Measurements from ENCODE around the gene INO80E.
"Not testable (repeated sequence)": the region's sequence is repeated elsewhere in the genome, so short reads cannot be mapped to it uniquely, and the experiment has no call there.

GRCh38 chr16:30040690-30041089, 44.6 kb downstream of the INO80E start:
- TF ChIP-seq CTCF (IDR thresholded peaks at IDR 0.05 in 2 of 3, conservative IDR thresholded peaks at IDR 0.05 in 1 of 3; ENCODE audit: borderline replicate concordance in 1 of 3, insufficient read depth in 1 of 3, low read depth in 2 of 3, low read length in 2 of 3); POLR2AphosphoS5 (IDR thresholded peaks at IDR 0.05; ENCODE audit: low read depth, low read length); SIN3A (IDR thresholded peaks at IDR 0.05; ENCODE audit: low read depth); POLR2A (IDR thresholded peaks at IDR 0.05; ENCODE audit: borderline replicate concordance, extremely low read depth, insufficient read depth, insufficient read length); MAX (IDR thresholded peaks at IDR 0.05); YY1 (IDR thresholded peaks at IDR 0.05; ENCODE audit: extremely low read depth, insufficient replicate concordance, low read depth, low read length); ZFX (IDR thresholded peaks at IDR 0.05): not testable (repeated sequence)

Data from HCT116 (cell line).